CD8-positive, alpha-beta memory T cell (primary cell): ENCODE measurements around the gene SORCS2. TPM values are rescaled to one million over a fixed set of nuclear protein-coding genes. Genes with fewer than 3 reads are reported as not detected.

Experiments
- CTCF ChIA-PET: fragments of 350-600 bp; sonication (Branson Sonifier 250); formaldehyde crosslinking; loops from one replicate; lab custom pipeline; 2021; ENCODE audit warnings: antibody characterized with exemption; lab: Charles Lee
- POLR2A ChIA-PET: fragments of 350-600 bp; sonication (Branson Sonifier 250); formaldehyde crosslinking; loops from one replicate; lab custom pipeline; 2021; ENCODE audit warnings: antibody characterized with exemption; lab: Charles Lee
- DNase-seq, 5 donors: peaks; one replicate each; pipeline versions ENCODE4 v3.0.0 to v3.0.0-alpha.2; 2020 to 2022; ENCODE audit warnings: mixed read lengths in 1 of 5
- H3K27ac ChIP-seq: one replicate; pipeline ENCODE4 v1.7.0; 2013; ENCODE audit warnings: low read depth, mild to moderate bottlenecking, low read length, moderate library complexity
- H3K27me3 ChIP-seq: 2 replicates; pipeline ENCODE4 v1.7.0; 2013; ENCODE audit warnings: low read length, mild to moderate bottlenecking; ENCODE audit not compliant: insufficient read depth, poor library complexity, severe bottlenecking
- H3K36me3 ChIP-seq: 2 replicates; pipeline ENCODE4 v1.7.0; 2013; ENCODE audit warnings: mild to moderate bottlenecking, low read length, moderate library complexity; ENCODE audit not compliant: insufficient read depth
- H3K4me1 ChIP-seq: 2 replicates; pipeline ENCODE4 v1.7.0; 2013; ENCODE audit warnings: mild to moderate bottlenecking, low read length, moderate library complexity; ENCODE audit not compliant: insufficient read depth
- H3K4me3 ChIP-seq: 2 replicates; pipeline ENCODE4 v1.7.0; 2013; ENCODE audit warnings: mild to moderate bottlenecking, low read length
- H3K9me3 ChIP-seq: 2 replicates; pipeline ENCODE4 v1.7.0; 2013; ENCODE audit warnings: mild to moderate bottlenecking, low read length
- H3K27ac Mint-ChIP-seq, 8 donors: one replicate each; pipeline ENCODE4 v1.8.0; 2020 to 2021; ENCODE audit warnings: mixed read lengths in 8 of 8, mild to moderate bottlenecking in 6 of 8, inconsistent platforms in 3 of 8, moderate library complexity in 3 of 8
- H3K27me3 Mint-ChIP-seq, 2 donors: one replicate each; pipeline ENCODE4 v1.8.0; 2020 to 2021; ENCODE audit warnings: mixed read lengths in 2 of 2, mild to moderate bottlenecking in 1 of 2, moderate library complexity in 1 of 2
- H3K36me3 Mint-ChIP-seq, 3 donors: one replicate each; pipeline ENCODE4 v1.8.0; 2020 to 2021; ENCODE audit warnings: mixed read lengths in 3 of 3, inconsistent platforms in 1 of 3, mild to moderate bottlenecking in 1 of 3
- H3K4me1 Mint-ChIP-seq, 3 donors: one replicate each; pipeline ENCODE4 v1.8.0; 2020 to 2021; ENCODE audit warnings: mixed read lengths in 3 of 3, inconsistent platforms in 1 of 3, mild to moderate bottlenecking in 1 of 3
- H3K4me3 Mint-ChIP-seq, 7 donors: one replicate each; pipeline ENCODE4 v1.8.0; 2020 to 2021; ENCODE audit warnings: mixed read lengths in 7 of 7, mild to moderate bottlenecking in 6 of 7, moderate library complexity in 4 of 7, inconsistent platforms in 2 of 7
- H3K9me3 Mint-ChIP-seq, 5 donors: one replicate each; pipeline ENCODE4 v1.8.0; 2020 to 2022; ENCODE audit warnings: mixed read lengths in 5 of 5, mild to moderate bottlenecking in 3 of 5, moderate library complexity in 2 of 5, inconsistent platforms in 1 of 5
- polyA plus RNA-seq: library from polyadenylated mRNA; unstranded; fragments of 300-500 nt; fragmentation: Illumina TruSeq; gene quantifications from one replicate; pipeline ENCODE4 v1.2.3, GENCODE V29; 2021
- total RNA-seq, 2 experiments: library from RNA; stranded (reverse); gene quantifications; one replicate each; pipeline ENCODE4 v1.2.3, GENCODE V29; 2021

Gene SORCS2
- total and polyA plus RNA-seq, 3 experiments from 2014 or later: not detected

- peak overlapping the region in 4 of 7 donors; percentile 6 to 69 (median 48) for H3K4me3 Mint-ChIP-seq
- H3K9me3 Mint-ChIP-seq: no peaks in the 10 kb centered on the region
- H3K27ac ChIP-seq: no peak overlapping the region
- H3K4me1 ChIP-seq: peaks cover 12% of the 10 kb centered on the region
- POLR2A ChIA-PET: no interaction called here
- no peak overlapping the region for H3K4me3 ChIP-seq
- H3K36me3 Mint-ChIP-seq: peaks cover 10 to 72% (median 11%) of the 10 kb centered on the region in 3 donors
- H3K27me3 ChIP-seq: no peaks in the 10 kb centered on the region
- peak overlapping the region in 7 of 8 donors; percentile 35 to 83 (median 68) for H3K27ac Mint-ChIP-seq
- DNase-seq: peak in 1 of 5 donors; percentile 30
- H3K36me3 ChIP-seq: no peaks in the 10 kb centered on the region
- H3K4me1 Mint-ChIP-seq: peaks cover 18 to 22% (median 20%) of the 10 kb centered on the region in 3 donors
- no peaks in the 10 kb centered on the region for H3K9me3 ChIP-seq
- H3K27me3 Mint-ChIP-seq: no peaks in the 10 kb centered on the region
- CTCF ChIA-PET: interaction anchor here (2.0 kb wide), 1 partner anchor 12 kb away, joined by 5 read pairs; no protein-coding TSS in a partner anchor
Observed at GRCh38 chr4:7771056-7771455, 578.7 kb downstream of the SORCS2 start.

GRCh38 chr4:7771541-7772507 lies 579.5 kb downstream of the SORCS2 start:
- no peaks in the 10 kb centered on the region for H3K9me3 ChIP-seq
- DNase-seq: no peak
- no peaks in the 10 kb centered on the region for H3K36me3 ChIP-seq
- H3K27me3 ChIP-seq: no peaks in the 10 kb centered on the region
- Mint-ChIP-seq H3K4me3 (no peak overlapping the region), H3K9me3 (no peaks in the 10 kb centered on the region), H3K27ac (peak overlapping the region in 5 of 8 donors; percentile 35 to 81 (median 67)), H3K4me1 (peaks cover 18 to 22% (median 20%) of the 10 kb centered on the region in 3 donors), H3K27me3 (no peaks in the 10 kb centered on the region), H3K36me3 (peaks cover 10 to 76% (median 11%) of the 10 kb centered on the region in 3 donors)
- H3K4me3 ChIP-seq: no peak overlapping the region
- ChIA-PET CTCF (interaction anchor here (2.0 kb wide), 1 partner anchor 12 kb away, joined by 5 read pairs; no protein-coding TSS in a partner anchor), POLR2A (no interaction called here)
- H3K27ac ChIP-seq: no peak overlapping the region
- H3K4me1 ChIP-seq: peaks cover 12% of the 10 kb centered on the region

GRCh38 chr4:7772711-7773385 lies 580.5 kb downstream of the SORCS2 start:
- DNase-seq: no peak
- Mint-ChIP-seq H3K27ac (peak overlapping the region in 3 of 8 donors; percentile 41 to 78 (median 55)), H3K36me3 (peaks cover 10 to 79% (median 13%) of the 10 kb centered on the region in 3 donors), H3K4me3 (no peak overlapping the region), H3K9me3 (no peaks in the 10 kb centered on the region), H3K4me1 (peaks cover 20 to 22% (median 20%) of the 10 kb centered on the region in 3 donors), H3K27me3 (no peaks in the 10 kb centered on the region)
- ChIA-PET CTCF (interaction anchor here (2.0 kb wide), 1 partner anchor 11 kb away, joined by 5 read pairs; no protein-coding TSS in a partner anchor), POLR2A (no interaction called here)
- H3K9me3 ChIP-seq: no peaks in the 10 kb centered on the region
- no peak overlapping the region for H3K4me3 ChIP-seq
- no peaks in the 10 kb centered on the region for H3K27me3 ChIP-seq
- H3K27ac ChIP-seq: no peak overlapping the region
- no peaks in the 10 kb centered on the region for H3K36me3 ChIP-seq
- H3K4me1 ChIP-seq: peaks cover 12% of the 10 kb centered on the region

- H3K9me3 Mint-ChIP-seq: no peaks in the 10 kb centered on the region
- no peaks in the 10 kb centered on the region for H3K27me3 Mint-ChIP-seq
- H3K27ac Mint-ChIP-seq: peak overlapping the region in 1 of 8 donors; percentile 35
- no peak for DNase-seq
- H3K36me3 ChIP-seq: no peaks in the 10 kb centered on the region
- no peak overlapping the region for H3K4me3 ChIP-seq
- H3K27me3 ChIP-seq: no peaks in the 10 kb centered on the region
- CTCF ChIA-PET: no interaction called here
- peaks cover 12% of the 10 kb centered on the region for H3K4me1 ChIP-seq
- H3K36me3 Mint-ChIP-seq: peaks cover 10 to 79% (median 11%) of the 10 kb centered on the region in 3 donors
- POLR2A ChIA-PET: no interaction called here
- no peak overlapping the region for H3K4me3 Mint-ChIP-seq
- H3K27ac ChIP-seq: no peak overlapping the region
- H3K4me1 Mint-ChIP-seq: peaks cover 20 to 22% (median 21%) of the 10 kb centered on the region in 3 donors
- no peaks in the 10 kb centered on the region for H3K9me3 ChIP-seq
Observed at GRCh38 chr4:7773401-7774180, 581.3 kb downstream of the SORCS2 start.

GRCh38 chr4:7774301-7775294 lies 582.3 kb downstream of the SORCS2 start:
- H3K27me3 ChIP-seq: no peaks in the 10 kb centered on the region
- no peaks in the 10 kb centered on the region for H3K9me3 ChIP-seq
- H3K36me3 Mint-ChIP-seq: peaks cover 9 to 75% (median 10%) of the 10 kb centered on the region in 3 donors
- H3K4me1 Mint-ChIP-seq: peaks cover 20 to 27% (median 23%) of the 10 kb centered on the region in 3 donors
- no peaks in the 10 kb centered on the region for H3K27me3 Mint-ChIP-seq
- ChIA-PET POLR2A (no interaction called here), CTCF (no interaction called here)
- H3K36me3 ChIP-seq: no peaks in the 10 kb centered on the region
- no peak overlapping the region for H3K4me3 Mint-ChIP-seq
- H3K27ac ChIP-seq: no peak overlapping the region
- no peak for DNase-seq
- peak overlapping the region in 1 of 8 donors; percentile 68 for H3K27ac Mint-ChIP-seq
- H3K4me3 ChIP-seq: no peak overlapping the region
- H3K4me1 ChIP-seq: peaks cover 12% of the 10 kb centered on the region
- no peaks in the 10 kb centered on the region for H3K9me3 Mint-ChIP-seq

GRCh38 chr4:7775396-7775795 lies 583.1 kb downstream of the SORCS2 start:
- no peak overlapping the region for H3K27ac ChIP-seq
- no peaks in the 10 kb centered on the region for H3K9me3 ChIP-seq
- CTCF ChIA-PET: no interaction called here
- Mint-ChIP-seq H3K36me3 (peaks cover 9 to 70% (median 10%) of the 10 kb centered on the region in 3 donors), H3K27ac (peak overlapping the region in 1 of 8 donors; percentile 6), H3K4me1 (peaks cover 16 to 19% (median 17%) of the 10 kb centered on the region in 3 donors), H3K27me3 (no peaks in the 10 kb centered on the region), H3K9me3 (no peaks in the 10 kb centered on the region), H3K4me3 (no peak overlapping the region)
- H3K4me1 ChIP-seq: peaks cover 11% of the 10 kb centered on the region
- H3K4me3 ChIP-seq: no peak overlapping the region
- no peaks in the 10 kb centered on the region for H3K36me3 ChIP-seq
- no peak for DNase-seq
- H3K27me3 ChIP-seq: no peaks in the 10 kb centered on the region
- POLR2A ChIA-PET: no interaction called here
